ENCODE data around the gene EOGT.

The EOGT gene

DNA sequence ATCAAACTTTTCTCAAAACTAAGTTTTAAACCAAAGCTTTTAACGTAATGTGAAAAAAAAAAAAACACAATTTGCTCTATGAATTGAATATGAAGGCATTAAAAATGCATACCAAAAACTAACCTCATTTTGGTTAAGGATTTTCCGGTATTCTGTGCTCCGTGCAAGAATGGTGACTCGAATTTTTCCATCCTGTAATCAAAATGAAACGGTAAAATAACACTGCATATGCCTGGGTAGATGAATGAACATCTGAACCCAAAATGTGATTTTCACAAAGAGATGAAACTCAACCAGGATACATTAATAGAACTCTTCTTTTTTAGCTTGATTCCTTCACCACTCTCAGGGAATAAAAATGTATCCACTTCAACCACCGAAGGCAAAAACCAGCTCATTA, 26.2 kb downstream of the EOGT start:
- TF ChIP-seq, protein P1, sequence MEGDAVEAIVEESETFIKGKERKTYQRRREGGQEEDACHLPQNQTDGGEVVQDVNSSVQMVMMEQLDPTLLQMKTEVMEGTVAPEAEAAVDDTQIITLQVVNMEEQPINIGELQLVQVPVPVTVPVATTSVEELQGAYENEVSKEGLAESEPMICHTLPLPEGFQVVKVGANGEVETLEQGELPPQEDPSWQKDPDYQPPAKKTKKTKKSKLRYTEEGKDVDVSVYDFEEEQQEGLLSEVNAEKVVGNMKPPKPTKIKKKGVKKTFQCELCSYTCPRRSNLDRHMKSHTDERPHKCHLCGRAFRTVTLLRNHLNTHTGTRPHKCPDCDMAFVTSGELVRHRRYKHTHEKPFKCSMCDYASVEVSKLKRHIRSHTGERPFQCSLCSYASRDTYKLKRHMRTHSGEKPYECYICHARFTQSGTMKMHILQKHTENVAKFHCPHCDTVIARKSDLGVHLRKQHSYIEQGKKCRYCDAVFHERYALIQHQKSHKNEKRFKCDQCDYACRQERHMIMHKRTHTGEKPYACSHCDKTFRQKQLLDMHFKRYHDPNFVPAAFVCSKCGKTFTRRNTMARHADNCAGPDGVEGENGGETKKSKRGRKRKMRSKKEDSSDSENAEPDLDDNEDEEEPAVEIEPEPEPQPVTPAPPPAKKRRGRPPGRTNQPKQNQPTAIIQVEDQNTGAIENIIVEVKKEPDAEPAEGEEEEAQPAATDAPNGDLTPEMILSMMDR (IDR thresholded peaks at IDR 0.05; ENCODE audit: low read length) = no peak
- TF ChIP-seq EZH2 (optimal IDR thresholded peaks at IDR 0.05; ENCODE audit: low read depth, low read length) (no peak), EZH2phosphoT487 (IDR thresholded peaks at IDR 0.05; ENCODE audit: low read length) (no peak)
- Histone ChIP-seq H3K9me2 (replicated peaks; ENCODE audit: insufficient read depth, low read length) (no peaks in the 10 kb centered on the region), H3K4me3 (ENCODE audit: low read length) (no peak overlapping the region), H3K36me3 (replicated peaks; ENCODE audit: insufficient read depth, low read length) (no peaks in the 10 kb centered on the region), H3F3A (ENCODE audit: insufficient read depth, low read length) (no peaks in the 10 kb centered on the region), H3K27me3 (replicated peaks; ENCODE audit: insufficient read depth, low read length) (no peaks in the 10 kb centered on the region), H3K9me3 (replicated peaks; ENCODE audit: insufficient read depth, low read length) (no peaks in the 10 kb centered on the region), H3K9ac (ENCODE audit: low read length) (no peak overlapping the region), H4K20me1 (ENCODE audit: insufficient read depth, low read length) (no peaks in the 10 kb centered on the region), H3K4me2 (ENCODE audit: low read depth, low read length) (no peak overlapping the region), H3K79me2 (ENCODE audit: low read length) (no peaks in the 10 kb centered on the region), H2AFZ (ENCODE audit: low read length) (no peak overlapping the region), H3K4me1 (ENCODE audit: low read length) (no peaks in the 10 kb centered on the region), H3K27ac (ENCODE audit: low read length) (no peak overlapping the region)
- no peak for DNase-seq

DNA sequence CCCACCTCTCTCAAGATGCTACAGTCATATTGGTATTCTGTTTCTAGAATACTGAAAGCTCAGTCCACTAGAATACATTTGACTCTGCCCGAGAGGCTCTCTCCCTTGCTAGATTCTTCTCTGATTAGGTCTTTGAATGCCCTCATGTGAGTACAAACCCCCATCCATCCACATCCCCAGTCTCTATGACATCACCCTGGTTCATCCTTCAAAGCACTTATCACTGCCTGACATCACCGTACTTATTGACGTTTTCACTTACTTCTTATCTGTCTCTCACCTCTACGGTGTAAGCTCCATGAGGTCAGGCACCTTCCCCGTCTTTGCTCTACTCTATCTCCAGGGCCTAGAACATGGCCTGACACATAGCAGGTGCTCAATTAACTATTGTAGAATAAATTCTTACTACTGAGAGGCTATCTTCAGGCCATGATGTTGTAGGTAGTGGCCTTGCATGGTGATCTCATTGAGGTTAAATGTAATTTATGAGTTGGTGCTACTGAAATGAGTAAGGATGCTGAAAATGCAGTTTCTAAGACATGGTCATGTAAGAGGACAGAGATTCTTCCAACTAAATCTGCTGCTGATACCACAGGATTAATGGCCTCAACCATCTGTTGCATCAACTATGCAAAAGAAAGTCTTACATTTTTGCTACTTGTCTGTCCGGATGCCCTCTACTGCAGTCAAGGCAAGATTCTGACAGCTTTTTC, 26.8 kb downstream of the EOGT start:
- H3K79me2 ChIP-seq (ENCODE audit: low read length) = no peaks in the 10 kb centered on the region
- no peak overlapping the region for H2AFZ ChIP-seq (ENCODE audit: low read length)
- no peaks in the 10 kb centered on the region for H3F3A ChIP-seq (ENCODE audit: insufficient read depth, low read length)
- H3K27me3 ChIP-seq (replicated peaks; ENCODE audit: insufficient read depth, low read length) = no peaks in the 10 kb centered on the region
- no peaks in the 10 kb centered on the region for H3K36me3 ChIP-seq (replicated peaks; ENCODE audit: insufficient read depth, low read length)
- no peak overlapping the region for H3K27ac ChIP-seq (ENCODE audit: low read length)
- H3K4me3 ChIP-seq (ENCODE audit: low read length) = no peak overlapping the region
- H3K4me2 ChIP-seq (ENCODE audit: low read depth, low read length) = no peak overlapping the region
- no peaks in the 10 kb centered on the region for H4K20me1 ChIP-seq (ENCODE audit: insufficient read depth, low read length)
- no peaks in the 10 kb centered on the region for H3K4me1 ChIP-seq (ENCODE audit: low read length)
- DNase-seq = no peak
- H3K9me2 ChIP-seq (replicated peaks; ENCODE audit: insufficient read depth, low read length) = no peaks in the 10 kb centered on the region
- no peaks in the 10 kb centered on the region for H3K9me3 ChIP-seq (replicated peaks; ENCODE audit: insufficient read depth, low read length)
- TF ChIP-seq, protein P1 (IDR thresholded peaks at IDR 0.05; ENCODE audit: low read length) = no peak
- TF ChIP-seq EZH2 (optimal IDR thresholded peaks at IDR 0.05; ENCODE audit: low read depth, low read length) (no peak), EZH2phosphoT487 (IDR thresholded peaks at IDR 0.05; ENCODE audit: low read length) (no peak)
- no peak overlapping the region for H3K9ac ChIP-seq (ENCODE audit: low read length)

DNA sequence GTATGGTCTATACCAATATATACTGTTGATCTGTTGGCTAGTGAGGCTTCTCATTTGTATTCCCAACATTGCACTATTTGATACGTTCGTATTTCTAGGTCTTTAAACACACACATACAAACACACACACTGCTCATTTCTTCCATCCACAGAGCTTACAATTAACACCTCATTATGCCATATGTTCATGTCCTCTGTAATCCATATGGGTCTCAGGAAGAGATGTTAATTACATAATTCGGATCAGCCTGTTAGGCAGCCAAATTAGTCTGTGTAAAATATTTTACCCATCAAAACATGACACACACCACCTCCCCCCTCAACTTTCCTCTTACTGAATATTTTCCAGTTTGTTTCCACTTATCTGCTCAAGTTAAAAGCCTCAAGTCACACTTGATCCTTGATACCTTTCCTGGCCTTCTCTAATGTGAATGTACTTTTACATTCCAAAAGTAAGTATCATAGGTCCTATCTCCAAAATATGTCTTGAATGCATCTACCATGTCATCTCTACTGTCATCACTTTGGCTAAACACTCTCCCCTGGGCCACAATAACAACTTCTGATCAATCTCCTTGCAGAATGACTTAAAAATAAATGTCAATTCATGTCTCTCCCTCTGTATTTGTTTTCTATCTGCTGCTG, 28.2 kb downstream of the EOGT start:
- no peaks in the 10 kb centered on the region for H3F3A ChIP-seq (ENCODE audit: insufficient read depth, low read length)
- no peak for TF ChIP-seq EZH2 (optimal IDR thresholded peaks at IDR 0.05; ENCODE audit: low read depth, low read length)
- TF ChIP-seq, protein P1 (IDR thresholded peaks at IDR 0.05; ENCODE audit: low read length) = no peak
- TF ChIP-seq EZH2phosphoT487 (IDR thresholded peaks at IDR 0.05; ENCODE audit: low read length) = no peak
- H3K79me2 ChIP-seq (ENCODE audit: low read length) = no peaks in the 10 kb centered on the region
- H3K4me1 ChIP-seq (ENCODE audit: low read length) = no peaks in the 10 kb centered on the region
- no peak overlapping the region for H3K4me2 ChIP-seq (ENCODE audit: low read depth, low read length)
- H3K9me3 ChIP-seq (replicated peaks; ENCODE audit: insufficient read depth, low read length) = no peaks in the 10 kb centered on the region
- H3K36me3 ChIP-seq (replicated peaks; ENCODE audit: insufficient read depth, low read length) = no peaks in the 10 kb centered on the region
- DNase-seq = no peak
- no peaks in the 10 kb centered on the region for H3K9me2 ChIP-seq (replicated peaks; ENCODE audit: insufficient read depth, low read length)
- no peak overlapping the region for H3K9ac ChIP-seq (ENCODE audit: low read length)
- no peak overlapping the region for H2AFZ ChIP-seq (ENCODE audit: low read length)
- no peak overlapping the region for H3K27ac ChIP-seq (ENCODE audit: low read length)
- no peaks in the 10 kb centered on the region for H3K27me3 ChIP-seq (replicated peaks; ENCODE audit: insufficient read depth, low read length)
- H3K4me3 ChIP-seq (ENCODE audit: low read length) = no peak overlapping the region
- H4K20me1 ChIP-seq (ENCODE audit: insufficient read depth, low read length) = no peaks in the 10 kb centered on the region

All from MM.1S (cell line).